Naive thymus-derived CD8-positive, alpha-beta T cell (primary cell): ENCODE data around the gene SYCP2L. TPM values are rescaled to one million over a fixed set of nuclear protein-coding genes. Genes with fewer than 3 reads are reported as not detected.

ENCODE experiments used
- ATAC-seq, 2 donors: fragments of 150-1000 bp; cut with Tn5 transposase in 1 of 2; sonication (Bioruptor Pico), chemical (Tn5 transposase) in 1 of 2; 1 replicate in 1 of 2; 2 replicates in 1 of 2; pipeline ENCODE4 v1.10.0; 2021; ENCODE audit warnings: mild to moderate bottlenecking in 2 of 2, moderate library complexity in 2 of 2
- POLR2A ChIA-PET: fragments of 350-600 bp; sonication (Branson Sonifier 250); formaldehyde crosslinking; loops from one replicate; lab custom pipeline; 2021; ENCODE audit warnings: antibody characterized with exemption; lab: Charles Lee
- DNase-seq, 10 donors: peaks; one replicate each; pipeline versions ENCODE4 v3.0.0 to v3.0.0-alpha.2; 2020 to 2022
- H3K27ac Mint-ChIP-seq, 10 donors: one replicate each; pipeline ENCODE4 v1.8.0; 2020 to 2022; ENCODE audit warnings: mild to moderate bottlenecking in 10 of 10, mixed read lengths in 10 of 10, moderate library complexity in 4 of 10, inconsistent platforms in 1 of 10
- H3K27me3 Mint-ChIP-seq, 5 donors: one replicate each; pipeline ENCODE4 v1.8.0; 2021 to 2022; ENCODE audit warnings: mixed read lengths in 5 of 5
- H3K36me3 Mint-ChIP-seq, 3 donors: one replicate each; pipeline ENCODE4 v1.8.0; 2020 to 2022; ENCODE audit warnings: mixed read lengths in 3 of 3, mild to moderate bottlenecking in 2 of 3, inconsistent platforms in 1 of 3
- H3K4me1 Mint-ChIP-seq, 4 donors: one replicate each; pipeline ENCODE4 v1.8.0; 2021 to 2022; ENCODE audit warnings: mixed read lengths in 4 of 4
- H3K4me3 Mint-ChIP-seq, 10 donors: one replicate each; pipeline ENCODE4 v1.8.0; 2020 to 2022; ENCODE audit warnings: mild to moderate bottlenecking in 10 of 10, mixed read lengths in 10 of 10, moderate library complexity in 6 of 10, inconsistent platforms in 1 of 10
- H3K9me3 Mint-ChIP-seq, 9 donors: one replicate each; pipeline ENCODE4 v1.8.0; 2020 to 2022; ENCODE audit warnings: mixed read lengths in 9 of 9, mild to moderate bottlenecking in 3 of 9, inconsistent platforms in 1 of 9, moderate library complexity in 1 of 9
- polyA plus RNA-seq, 3 donors: library from polyadenylated mRNA; unstranded; fragments of 300-500 nt; fragmentation: Illumina TruSeq; gene quantifications; one replicate each; pipeline ENCODE4 v1.2.3, GENCODE V29; 2021
- total RNA-seq, 8 experiments: library from RNA in 2 of 8; stranded (reverse) in 2 of 8; gene quantifications; one replicate each; pipeline ENCODE4 v1.2.3 and lab custom pipeline; 2021 to 2026

Gene SYCP2L
- total and polyA plus RNA-seq, 5 experiments from 2014 or later: not detected

DNA sequence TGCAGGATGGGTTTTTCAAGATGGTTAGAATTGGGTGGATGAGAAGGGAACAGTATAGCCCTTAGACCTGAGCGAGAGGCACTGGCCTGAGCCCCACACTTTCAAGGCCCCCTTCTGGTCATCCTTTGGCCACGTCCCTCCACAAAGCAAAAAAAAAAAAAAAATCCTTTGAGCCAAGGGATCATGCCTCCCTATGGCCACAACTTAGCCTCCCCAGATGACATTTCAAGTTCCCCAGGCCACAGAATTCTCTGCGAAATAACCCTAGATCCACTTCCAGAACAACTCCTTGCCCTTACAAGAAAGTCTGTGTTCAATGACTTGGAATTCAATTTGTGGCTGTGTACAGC lies 126.8 kb downstream of the SYCP2L start:
- Mint-ChIP-seq H3K27ac (no peak overlapping the region), H3K4me1 (no peaks in the 10 kb centered on the region), H3K27me3 (peaks cover 19 to 38% (median 29%) of the 10 kb centered on the region in 5 donors), H3K9me3 (no peaks in the 10 kb centered on the region), H3K36me3 (no peaks in the 10 kb centered on the region), H3K4me3 (no peak overlapping the region)
- POLR2A ChIA-PET: no interaction called here
- DNase-seq: no peak
- ATAC-seq: no peak

DNA sequence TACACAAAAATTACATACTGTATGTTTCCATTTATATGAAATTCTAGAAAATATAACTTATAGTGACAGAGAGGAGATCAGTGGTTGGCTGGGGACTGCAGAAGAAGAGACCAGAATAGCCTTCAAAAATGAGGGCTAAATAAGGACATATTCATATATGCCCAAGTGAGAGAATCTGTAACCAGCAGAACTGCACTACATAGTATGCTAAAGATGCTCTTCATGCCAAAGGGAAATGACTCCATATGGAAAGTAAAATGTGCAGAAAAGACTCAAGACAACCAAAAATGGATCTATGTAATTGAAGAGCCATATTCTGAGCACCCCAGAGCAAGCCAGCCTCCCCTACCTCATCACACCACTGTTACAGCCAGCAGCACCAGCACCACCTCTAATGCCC lies 128.2 kb downstream of the SYCP2L start:
- H3K27ac Mint-ChIP-seq: peak overlapping the region in 1 of 10 donors; percentile 13
- ATAC-seq: no peak
- POLR2A ChIA-PET: no interaction called here
- H3K4me3 Mint-ChIP-seq: no peak overlapping the region
- H3K36me3 Mint-ChIP-seq: no peaks in the 10 kb centered on the region
- DNase-seq: no peak
- no peaks in the 10 kb centered on the region for H3K4me1 Mint-ChIP-seq
- no peaks in the 10 kb centered on the region for H3K9me3 Mint-ChIP-seq
- peaks cover 13 to 27% (median 23%) of the 10 kb centered on the region in 5 donors for H3K27me3 Mint-ChIP-seq

DNA sequence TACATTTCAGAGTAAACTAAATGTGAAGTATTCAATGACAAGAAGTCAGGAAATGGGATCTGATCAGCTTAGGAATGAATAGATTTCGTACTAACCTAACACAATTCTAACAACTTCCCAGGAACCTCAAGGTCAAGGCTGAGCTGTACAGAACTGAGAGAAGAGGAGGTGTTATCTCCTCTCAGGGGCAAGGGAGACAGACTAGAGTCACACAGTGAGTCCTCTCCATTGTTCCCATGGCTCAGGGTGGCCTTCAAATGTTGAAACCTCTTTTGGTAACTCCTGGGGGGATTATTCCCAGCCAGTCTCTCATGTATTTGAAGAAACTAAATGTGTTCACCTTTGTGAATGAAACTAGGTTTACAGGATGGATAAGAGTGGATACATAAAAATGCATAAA lies 129.6 kb downstream of the SYCP2L start:
- Mint-ChIP-seq H3K9me3 (no peaks in the 10 kb centered on the region), H3K27me3 (peaks cover 13 to 32% (median 24%) of the 10 kb centered on the region in 5 donors), H3K4me3 (no peak overlapping the region), H3K27ac (no peak overlapping the region), H3K36me3 (no peaks in the 10 kb centered on the region), H3K4me1 (no peaks in the 10 kb centered on the region)
- no peak for DNase-seq
- POLR2A ChIA-PET: no interaction called here
- ATAC-seq: no peak

DNA sequence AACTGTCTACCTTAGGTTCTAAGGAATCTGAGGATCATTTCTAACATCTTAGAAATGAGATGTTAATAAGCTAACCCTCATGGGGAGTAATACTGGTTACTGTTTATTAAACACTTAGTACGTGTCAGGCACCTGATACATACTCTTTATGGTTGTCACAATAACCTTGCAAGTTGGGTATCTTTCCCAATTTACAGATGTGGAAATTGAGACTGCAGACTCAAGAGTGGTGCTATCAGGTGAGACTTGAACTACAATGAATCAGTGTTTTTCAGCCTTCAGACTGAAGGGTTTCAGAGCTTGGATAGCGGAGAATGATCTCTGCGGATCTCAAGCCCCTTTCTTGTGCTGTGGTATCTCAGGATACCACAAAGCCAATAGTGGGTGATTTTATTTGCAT lies 130.2 kb downstream of the SYCP2L start:
- POLR2A ChIA-PET: no interaction called here
- H3K27ac Mint-ChIP-seq: no peak overlapping the region
- peaks cover 14 to 38% (median 28%) of the 10 kb centered on the region in 5 donors for H3K27me3 Mint-ChIP-seq
- no peaks in the 10 kb centered on the region for H3K4me1 Mint-ChIP-seq
- no peaks in the 10 kb centered on the region for H3K9me3 Mint-ChIP-seq
- H3K36me3 Mint-ChIP-seq: no peaks in the 10 kb centered on the region
- H3K4me3 Mint-ChIP-seq: no peak overlapping the region
- no peak for DNase-seq
- no peak for ATAC-seq

DNA sequence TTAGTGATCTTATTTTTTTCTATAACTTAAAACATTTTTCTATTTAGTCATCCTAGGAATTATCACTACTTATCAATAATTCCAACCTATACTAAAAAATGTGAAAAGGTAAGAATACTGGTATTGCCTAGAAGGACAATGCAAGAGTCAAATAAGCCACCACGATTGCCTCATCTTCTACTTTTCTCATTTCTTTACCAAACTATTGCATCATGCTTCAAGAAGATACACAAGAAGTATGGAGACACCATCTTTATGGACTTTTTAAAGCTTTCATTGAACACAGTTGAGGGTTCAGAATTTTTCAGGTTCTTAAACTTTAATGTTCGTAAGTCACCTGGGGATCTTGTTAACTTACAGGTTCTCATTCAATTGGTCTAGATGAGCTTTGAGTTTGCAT lies 131.4 kb downstream of the SYCP2L start:
- Mint-ChIP-seq H3K27me3 (peaks cover 11 to 36% (median 27%) of the 10 kb centered on the region in 5 donors), H3K9me3 (no peaks in the 10 kb centered on the region), H3K36me3 (no peaks in the 10 kb centered on the region), H3K27ac (no peak overlapping the region), H3K4me1 (no peaks in the 10 kb centered on the region), H3K4me3 (no peak overlapping the region)
- POLR2A ChIA-PET: no interaction called here
- ATAC-seq: no peak
- no peak for DNase-seq

DNA sequence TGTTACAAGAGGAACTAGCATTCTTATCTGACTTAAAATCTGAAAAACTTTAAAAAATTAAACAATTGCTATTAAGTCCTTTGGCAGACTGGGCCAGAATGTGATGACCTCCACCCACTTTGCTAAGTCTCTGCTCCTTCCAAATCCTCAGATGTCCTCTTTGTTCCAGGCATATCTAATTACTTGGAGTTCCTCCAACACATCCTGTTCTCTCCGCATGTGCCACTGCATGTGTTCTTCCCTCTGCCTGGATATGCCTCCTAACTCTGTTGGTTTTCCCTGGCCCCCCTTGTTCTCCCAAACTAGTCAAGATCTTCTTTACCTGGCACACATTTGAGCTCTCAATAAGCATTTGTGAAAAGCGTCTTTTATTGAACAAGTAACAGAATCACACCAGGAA lies 134.2 kb downstream of the SYCP2L start:
- Mint-ChIP-seq H3K4me1 (no peaks in the 10 kb centered on the region), H3K4me3 (no peak overlapping the region), H3K27me3 (peaks cover 6 to 25% (median 17%) of the 10 kb centered on the region in 5 donors), H3K9me3 (no peaks in the 10 kb centered on the region), H3K36me3 (no peaks in the 10 kb centered on the region), H3K27ac (no peak overlapping the region)
- POLR2A ChIA-PET: no interaction called here
- DNase-seq (no peak), ATAC-seq (no peak)

DNA sequence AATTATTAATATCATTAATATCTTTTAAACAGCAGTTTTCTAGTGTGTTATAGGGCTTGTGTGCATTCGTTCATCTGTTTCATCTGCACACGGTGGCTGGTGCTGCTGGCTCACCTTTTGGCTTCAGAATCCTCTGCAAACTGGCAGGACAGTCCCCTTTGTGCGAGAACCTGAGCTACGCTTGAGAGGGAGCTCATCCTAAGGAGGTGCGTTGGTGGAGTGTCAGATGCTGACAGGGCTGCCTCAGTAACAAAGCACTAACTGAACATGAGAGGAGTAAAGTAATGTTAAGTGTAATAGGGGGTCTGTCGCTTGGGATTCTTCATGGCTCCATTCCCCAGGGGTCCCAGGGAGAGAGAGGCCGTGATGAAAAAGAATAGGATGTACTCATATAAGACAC lies 134.9 kb downstream of the SYCP2L start:
- Mint-ChIP-seq H3K36me3 (no peaks in the 10 kb centered on the region), H3K27me3 (peaks cover 5 to 25% (median 15%) of the 10 kb centered on the region in 5 donors), H3K9me3 (no peaks in the 10 kb centered on the region), H3K4me1 (no peaks in the 10 kb centered on the region), H3K4me3 (no peak overlapping the region), H3K27ac (no peak overlapping the region)
- no peak for ATAC-seq
- POLR2A ChIA-PET: no interaction called here
- no peak for DNase-seq

DNA sequence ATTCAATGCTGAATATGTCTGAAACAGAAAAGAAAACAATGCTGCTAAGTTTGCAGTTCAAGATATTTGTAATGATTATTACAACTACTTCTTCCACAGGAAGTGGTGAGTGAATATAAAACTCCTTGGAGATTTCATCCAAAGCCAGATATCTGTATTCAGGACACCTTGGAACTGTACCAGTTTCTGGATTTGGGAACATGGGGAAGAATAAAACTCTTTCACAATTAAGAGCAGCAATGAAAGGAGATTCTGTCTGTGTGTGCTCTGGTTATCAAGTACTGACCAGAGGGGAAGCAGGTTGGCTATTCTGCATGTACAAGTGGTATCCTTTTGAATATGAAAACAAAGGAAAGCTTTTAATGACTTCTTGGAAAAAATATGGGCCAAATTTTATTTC lies 136.2 kb downstream of the SYCP2L start:
- DNase-seq: no peak

More for the DNA sequence above, 136.2 kb downstream of the SYCP2L start:
- Mint-ChIP-seq H3K4me1 (no peaks in the 10 kb centered on the region), H3K27ac (no peak overlapping the region), H3K27me3 (peaks cover 15 to 34% (median 22%) of the 10 kb centered on the region in 5 donors), H3K9me3 (no peaks in the 10 kb centered on the region), H3K36me3 (no peaks in the 10 kb centered on the region), H3K4me3 (no peak overlapping the region)
- no peak for ATAC-seq
- POLR2A ChIA-PET: no interaction called here

Other genes with a start within 250 kb of the SYCP2L start
- gene C6orf52, start 192.4 kb upstream of the SYCP2L start, total RNA-seq: 1 to 10 TPM; 1.2 to 1.8 TPM
- gene C6orf52, start 192.4 kb upstream of the SYCP2L start, polyA plus RNA-seq: 1 to 10 TPM in 1 of 3 donors, under 1 TPM in 1, not detected in 1; 0.60 to 1.0 TPM
- gene PAK1IP1, start 192.1 kb upstream of the SYCP2L start, total RNA-seq: 10 to 100 TPM in 1 of 2 experiments, 1 to 10 TPM in 1; 8.5 to 11.0 TPM
- 10 to 100 TPM; 17.6 to 26.9 (median 22.4) TPM for gene PAK1IP1, start 192.1 kb upstream of the SYCP2L start, polyA plus RNA-seq
- 10 to 100 TPM; 33.7 to 35.8 TPM for gene TMEM14C, start 164.0 kb upstream of the SYCP2L start, total RNA-seq
- 100 to 1,000 TPM in 2 of 3 donors, 10 to 100 TPM in 1; 95.9 to 205 (median 135) TPM for gene TMEM14C, start 164.0 kb upstream of the SYCP2L start, polyA plus RNA-seq
- gene TMEM14B, start 139.2 kb upstream of the SYCP2L start, total RNA-seq: 10 to 100 TPM; 76.4 to 83.9 TPM
- gene TMEM14B, start 139.2 kb upstream of the SYCP2L start, polyA plus RNA-seq: 100 to 1,000 TPM; 194 to 241 (median 212) TPM
- gene MAK, start 48.5 kb upstream of the SYCP2L start, total RNA-seq: not detected
- gene MAK, start 48.5 kb upstream of the SYCP2L start, polyA plus RNA-seq: under 1 TPM in 2 of 3 donors, not detected in 1; 0.09 to 0.13 TPM
- gene GCM2, start 5.0 kb upstream of the SYCP2L start, total RNA-seq: not detected
- gene GCM2, start 5.0 kb upstream of the SYCP2L start, polyA plus RNA-seq: not detected
- not detected for gene ELOVL2, start 157.3 kb downstream of the SYCP2L start, total RNA-seq
- gene ELOVL2, start 157.3 kb downstream of the SYCP2L start, polyA plus RNA-seq: not detected
- 1 to 10 TPM; 4.7 to 5.7 TPM for gene SMIM13, start 206.8 kb downstream of the SYCP2L start, total RNA-seq
- gene SMIM13, start 206.8 kb downstream of the SYCP2L start, polyA plus RNA-seq: 1 to 10 TPM; 1.7 to 3.0 (median 3.0) TPM
- gene ERVFRD-1, start 224.7 kb downstream of the SYCP2L start, total RNA-seq: not detected
- gene ERVFRD-1, start 224.7 kb downstream of the SYCP2L start, polyA plus RNA-seq: under 1 TPM in 1 of 3 donors, not detected in 2; 0.18 TPM